NCI-H2227 treated with DMSO at 0.1 percent for 48 hours (cell line): ENCODE measurements around the gene SCGB1A1.
"Not testable (repeated sequence)": the region's sequence is repeated elsewhere in the genome, so short reads cannot be mapped to it uniquely, and the experiment has no call there.

ENCODE experiments used
- DNase-seq: peaks from one replicate; lab custom pipeline; 2025; lab: John Stamatoyannopoulos, UW

Gene SCGB1A1

GRCh38 chr11:62449912-62450311 lies 31.1 kb downstream of the SCGB1A1 start:
- not testable (repeated sequence) for DNase-seq

GRCh38 chr11:62450543-62451240 lies 31.9 kb downstream of the SCGB1A1 start:
- DNase-seq = no peak

- no peak for DNase-seq
Measured at GRCh38 chr11:62451241-62451621, 32.4 kb downstream of the SCGB1A1 start.

- no peak for DNase-seq
Measured at GRCh38 chr11:62452261-62452660, 33.4 kb downstream of the SCGB1A1 start.

GRCh38 chr11:62452839-62453468 lies 34.1 kb downstream of the SCGB1A1 start:
- DNase-seq = no peak

- no peak for DNase-seq
Measured at GRCh38 chr11:62456630-62457029, 37.8 kb downstream of the SCGB1A1 start.

GRCh38 chr11:62457478-62457877 lies 38.6 kb downstream of the SCGB1A1 start:
- DNase-seq = no peak

- DNase-seq = no peak
Measured at GRCh38 chr11:62458212-62459002, 39.6 kb downstream of the SCGB1A1 start.

GRCh38 chr11:62459080-62459479 lies 40.2 kb downstream of the SCGB1A1 start:
- no peak for DNase-seq

GRCh38 chr11:62461740-62462507 lies 43.1 kb downstream of the SCGB1A1 start:
- no peak for DNase-seq

- no peak for DNase-seq
Measured at GRCh38 chr11:62462508-62462892, 43.7 kb downstream of the SCGB1A1 start.

- no peak for DNase-seq
Measured at GRCh38 chr11:62463121-62463542, 44.3 kb downstream of the SCGB1A1 start.

GRCh38 chr11:62464655-62465054 lies 45.8 kb downstream of the SCGB1A1 start:
- no peak for DNase-seq

- DNase-seq = no peak
Measured at GRCh38 chr11:62466444-62466843, 47.6 kb downstream of the SCGB1A1 start.

GRCh38 chr11:62468577-62468976 lies 49.7 kb downstream of the SCGB1A1 start:
- no peak for DNase-seq

GRCh38 chr11:62471603-62472002 lies 52.8 kb downstream of the SCGB1A1 start:
- no peak for DNase-seq

GRCh38 chr11:62472063-62472884 lies 53.4 kb downstream of the SCGB1A1 start:
- DNase-seq = no peak
